Subcutaneous abdominal adipose tissue (tissue), 5 donors: ENCODE data around the gene MAPKAP1.

Experiments used
- H3K27ac ChIP-seq: one replicate; pipeline ENCODE4 v1.7.0; 2013; ENCODE audit warnings: low read depth, mild to moderate bottlenecking, inconsistent platforms, low read length, moderate library complexity
- H3K27me3 ChIP-seq, 5 donors: one replicate each; pipeline ENCODE4 v1.7.0; 2013; ENCODE audit warnings: low read length in 5 of 5, inconsistent platforms in 1 of 5; ENCODE audit not compliant: control insufficient read depth in 5 of 5, insufficient read depth in 4 of 5
- H3K36me3 ChIP-seq, 5 donors: one replicate each; pipeline ENCODE4 v1.7.0; 2013; ENCODE audit warnings: low read length in 5 of 5; ENCODE audit not compliant: control insufficient read depth in 5 of 5, insufficient read depth in 5 of 5
- H3K4me1 ChIP-seq, 5 donors: one replicate each; pipeline ENCODE4 v1.7.0; 2013; ENCODE audit warnings: low read length in 5 of 5, mild to moderate bottlenecking in 3 of 5, moderate library complexity in 1 of 5; ENCODE audit not compliant: control insufficient read depth in 5 of 5, insufficient read depth in 5 of 5
- H3K4me3 ChIP-seq, 5 donors: one replicate each; pipeline ENCODE4 v1.7.0; 2013; ENCODE audit warnings: low read length in 5 of 5, low read depth in 1 of 5
- H3K9ac ChIP-seq, 5 donors: one replicate each; pipeline ENCODE4 v1.7.0; 2013; ENCODE audit warnings: low read length in 5 of 5, mild to moderate bottlenecking in 4 of 5, moderate library complexity in 3 of 5
- H3K9me3 ChIP-seq, 5 donors: one replicate each; pipeline ENCODE4 v1.7.0; 2013; ENCODE audit warnings: low read length in 5 of 5; ENCODE audit not compliant: control insufficient read depth in 5 of 5
- donor health status: healthy.
- donor health status: healthy.
- donor health status: healthy.
- donor health status: healthy.
- donor health status: healthy.

Gene MAPKAP1

DNA sequence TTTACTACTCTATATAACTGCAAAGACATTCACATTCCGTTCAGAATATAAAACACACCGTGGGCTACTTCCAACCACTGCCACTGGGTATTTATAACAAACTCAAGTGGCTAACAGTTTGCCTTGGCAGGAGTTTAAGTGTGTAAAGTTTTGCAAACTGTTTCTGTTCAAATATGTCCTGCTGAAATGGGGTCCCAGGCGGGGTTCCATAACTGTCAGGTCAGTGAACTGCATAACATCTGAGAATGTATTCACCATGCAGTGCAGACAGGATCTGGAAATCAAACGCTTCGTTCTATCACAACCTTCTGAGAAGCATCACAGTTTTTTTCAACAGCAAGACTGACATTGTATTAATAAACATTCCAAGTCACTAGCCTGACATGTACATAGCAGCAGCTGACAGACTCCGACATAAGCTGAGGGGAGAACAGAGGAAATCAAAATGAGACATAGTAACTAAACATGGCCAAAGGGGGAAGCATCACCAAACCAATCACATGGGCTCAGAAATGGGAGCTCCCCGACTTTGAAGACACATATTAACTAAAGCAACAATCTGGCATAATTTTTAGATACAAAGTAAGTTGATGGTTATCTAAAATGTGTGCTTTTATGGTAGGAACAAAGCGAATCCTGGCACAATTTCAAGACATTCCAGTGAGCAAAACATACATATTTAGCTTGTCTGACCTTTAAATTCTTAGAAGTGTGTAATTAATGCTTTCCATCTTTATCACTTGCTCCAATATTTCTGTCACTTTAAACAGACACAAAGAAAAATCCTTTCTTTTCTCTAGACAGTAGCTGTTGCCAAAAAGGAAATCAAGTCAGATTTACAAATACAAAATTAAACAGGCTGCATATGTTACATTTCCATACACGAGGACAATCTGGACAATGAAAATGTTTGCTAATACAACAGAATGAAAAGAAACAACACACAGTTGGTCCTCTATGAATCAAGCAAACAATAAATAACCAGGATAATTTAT, 156.8 kb downstream of the MAPKAP1 start:
- Histone ChIP-seq H3K9ac (peak overlapping the region in 1 of 5 donors; percentile 32), H3K27me3 (no peaks in the 10 kb centered on the region), H3K9me3 (no peaks in the 10 kb centered on the region), H3K36me3 (peaks cover 0 to 8% (median 0%) of the 10 kb centered on the region in 5 donors), H3K4me3 (no peak overlapping the region), H3K4me1 (peaks cover 0 to 22% (median 19%) of the 10 kb centered on the region in 5 donors), H3K27ac (no peak overlapping the region)

DNA sequence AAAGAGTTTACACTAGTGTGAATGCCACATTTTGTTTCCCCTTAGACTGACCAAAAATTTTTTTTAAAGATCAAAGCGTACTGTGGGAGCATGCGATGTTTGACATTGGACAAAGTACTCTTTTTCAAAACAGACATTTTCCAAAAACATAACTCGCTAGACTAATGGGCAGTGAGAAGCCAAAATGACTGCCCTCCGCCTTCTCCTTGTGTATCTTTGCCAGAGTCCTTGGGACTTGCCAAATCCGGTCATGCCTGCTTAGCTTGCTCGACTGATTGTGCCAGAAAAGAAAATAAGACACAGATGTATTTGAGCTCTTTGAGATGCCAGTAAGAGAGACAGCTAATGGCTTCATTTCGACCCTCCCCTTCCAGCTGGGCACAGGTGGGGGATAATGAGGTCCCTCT, 157.5 kb downstream of the MAPKAP1 start:
- Histone ChIP-seq H3K27me3 (no peaks in the 10 kb centered on the region), H3K27ac (no peak overlapping the region), H3K9me3 (no peaks in the 10 kb centered on the region), H3K9ac (peak overlapping the region in 1 of 5 donors; percentile 32), H3K4me1 (peaks cover 0 to 29% (median 19%) of the 10 kb centered on the region in 5 donors), H3K36me3 (peaks cover 0 to 8% (median 0%) of the 10 kb centered on the region in 5 donors), H3K4me3 (peak overlapping the region in 1 of 5 donors; percentile 3)

DNA sequence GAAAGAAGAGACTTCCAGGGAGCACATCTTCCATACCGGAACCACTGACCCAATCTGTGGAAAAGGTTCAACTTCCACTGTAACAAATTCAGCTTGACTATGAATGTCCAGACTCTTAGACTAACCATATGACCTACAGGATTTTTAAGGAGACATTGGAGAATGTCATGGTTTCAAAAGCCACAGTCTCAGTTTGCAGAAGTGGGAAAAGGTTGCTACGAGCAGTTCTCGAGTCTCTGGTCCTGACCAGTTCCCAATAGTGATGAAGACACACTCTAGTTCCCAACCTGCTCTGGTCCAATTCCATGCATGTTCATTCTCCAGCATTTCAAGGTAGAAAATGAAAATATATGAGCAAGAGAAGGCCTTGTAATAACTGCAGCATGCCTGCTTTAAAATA, 158.0 kb downstream of the MAPKAP1 start:
- no peaks in the 10 kb centered on the region for H3K27me3 ChIP-seq
- peak overlapping the region in 1 of 5 donors; percentile 3 for H3K4me3 ChIP-seq
- no peak overlapping the region for H3K9ac ChIP-seq
- H3K4me1 ChIP-seq: peaks cover 0 to 31% (median 19%) of the 10 kb centered on the region in 5 donors
- peak overlapping the region; percentile 13 for H3K27ac ChIP-seq
- peaks cover 0 to 8% (median 0%) of the 10 kb centered on the region in 5 donors for H3K36me3 ChIP-seq
- H3K9me3 ChIP-seq: no peaks in the 10 kb centered on the region

DNA sequence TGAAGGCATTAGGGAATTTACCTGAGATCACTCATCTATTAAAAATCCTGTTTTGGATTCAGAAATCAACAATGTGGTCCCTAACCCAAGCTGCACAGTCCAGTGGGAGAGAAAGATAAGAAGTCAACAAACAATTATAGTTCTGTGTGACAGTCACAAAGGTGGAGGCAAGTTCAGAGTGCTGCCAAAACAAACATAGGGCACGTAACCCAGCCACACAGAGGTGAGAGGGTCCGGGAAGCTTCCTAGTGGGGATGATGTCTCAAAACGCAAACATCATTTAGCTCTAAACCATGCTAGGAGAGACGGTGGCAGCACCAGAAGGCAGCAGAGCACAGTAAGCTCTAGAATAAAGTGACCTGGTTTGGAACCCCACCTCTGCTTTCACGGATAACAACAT, 158.9 kb downstream of the MAPKAP1 start:
- no peaks in the 10 kb centered on the region for H3K27me3 ChIP-seq
- no peak overlapping the region for H3K9ac ChIP-seq
- peaks cover 0 to 8% (median 0%) of the 10 kb centered on the region in 5 donors for H3K36me3 ChIP-seq
- no peak overlapping the region for H3K27ac ChIP-seq
- peaks cover 0 to 31% (median 19%) of the 10 kb centered on the region in 5 donors for H3K4me1 ChIP-seq
- no peaks in the 10 kb centered on the region for H3K9me3 ChIP-seq
- no peak overlapping the region for H3K4me3 ChIP-seq

DNA sequence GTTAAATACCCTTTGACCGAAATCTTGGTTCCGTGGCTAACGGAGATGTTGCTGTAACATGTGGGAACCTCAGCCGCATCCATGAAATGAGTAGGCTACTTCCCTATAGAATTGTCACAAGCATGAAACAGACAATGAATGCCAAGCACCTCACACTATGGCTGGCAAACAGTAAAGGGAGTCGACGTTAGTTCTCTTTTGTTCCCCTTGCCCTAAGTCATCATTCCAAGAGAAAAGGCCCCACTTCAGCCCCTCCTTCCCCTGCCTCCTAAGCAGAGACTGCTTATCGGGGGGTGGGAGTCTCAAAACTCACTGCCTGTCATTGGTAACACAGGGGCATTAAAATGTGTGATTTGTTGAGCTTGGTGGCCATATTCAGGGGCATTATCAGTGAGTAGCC, 159.6 kb downstream of the MAPKAP1 start:
- H3K27me3 ChIP-seq: no peaks in the 10 kb centered on the region
- H3K9me3 ChIP-seq: no peaks in the 10 kb centered on the region
- peaks cover 0 to 8% (median 0%) of the 10 kb centered on the region in 5 donors for H3K36me3 ChIP-seq
- H3K9ac ChIP-seq: no peak overlapping the region
- H3K4me3 ChIP-seq: no peak overlapping the region
- no peak overlapping the region for H3K27ac ChIP-seq
- peaks cover 0 to 31% (median 19%) of the 10 kb centered on the region in 5 donors for H3K4me1 ChIP-seq

DNA sequence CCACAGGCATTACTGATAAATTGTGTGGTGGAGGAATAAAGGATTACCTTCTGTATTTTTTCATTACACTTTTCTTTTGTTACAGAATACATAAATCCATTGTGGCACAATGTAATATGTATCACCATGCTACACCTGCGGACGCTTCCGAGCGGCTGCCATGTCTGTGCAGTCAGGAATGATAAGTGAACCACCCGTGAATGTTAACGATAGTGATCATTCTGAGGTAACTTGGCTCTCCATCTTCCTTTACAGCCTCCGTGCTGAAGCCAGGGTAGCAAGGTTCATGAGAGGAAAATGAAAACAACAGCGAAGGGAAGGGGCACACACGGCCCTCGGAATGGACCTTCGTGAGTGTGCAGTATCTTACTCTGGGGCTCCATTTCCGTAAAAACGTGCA, 161.2 kb downstream of the MAPKAP1 start:
- no peak overlapping the region for H3K27ac ChIP-seq

DNA sequence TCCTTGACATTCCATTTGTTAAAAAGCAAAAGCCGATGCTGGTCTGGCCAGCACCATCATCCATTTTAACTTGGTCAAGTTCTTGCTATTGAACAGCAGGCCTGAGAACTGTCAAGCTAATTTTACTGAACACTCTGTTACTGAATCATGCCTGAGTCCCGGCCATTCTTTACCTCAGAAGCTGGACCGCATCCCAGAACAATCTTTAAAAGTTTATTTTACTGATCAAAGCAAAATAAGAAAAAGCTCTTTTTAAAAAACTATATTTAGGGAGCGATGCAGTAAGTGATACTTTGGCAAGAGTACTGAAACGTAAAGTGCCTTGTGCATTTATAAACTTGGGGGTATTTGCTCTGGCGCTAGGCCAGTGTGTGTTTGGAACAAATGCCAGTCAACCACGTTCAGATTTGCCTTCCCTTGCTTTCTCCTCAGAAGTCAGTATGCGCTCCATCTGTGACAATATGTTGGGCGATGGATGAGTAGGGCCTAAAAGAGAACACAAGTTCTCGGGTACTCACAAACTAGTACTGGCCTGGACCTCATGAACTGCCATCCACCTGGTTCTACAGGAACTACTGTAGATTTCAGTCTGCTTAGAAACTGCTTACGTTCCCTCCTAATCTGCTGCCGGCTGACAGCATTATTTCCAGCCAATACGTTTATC, 161.9 kb downstream of the MAPKAP1 start:
- H3K4me3 ChIP-seq: no peak overlapping the region

More for the DNA sequence above, 161.2 kb downstream of the MAPKAP1 start:
- Histone ChIP-seq H3K36me3 (peaks cover 0 to 12% (median 0%) of the 10 kb centered on the region in 5 donors), H3K4me3 (no peak overlapping the region), H3K9ac (no peak overlapping the region), H3K4me1 (peaks cover 0 to 31% (median 19%) of the 10 kb centered on the region in 5 donors), H3K27me3 (no peaks in the 10 kb centered on the region), H3K9me3 (no peaks in the 10 kb centered on the region)

DNA sequence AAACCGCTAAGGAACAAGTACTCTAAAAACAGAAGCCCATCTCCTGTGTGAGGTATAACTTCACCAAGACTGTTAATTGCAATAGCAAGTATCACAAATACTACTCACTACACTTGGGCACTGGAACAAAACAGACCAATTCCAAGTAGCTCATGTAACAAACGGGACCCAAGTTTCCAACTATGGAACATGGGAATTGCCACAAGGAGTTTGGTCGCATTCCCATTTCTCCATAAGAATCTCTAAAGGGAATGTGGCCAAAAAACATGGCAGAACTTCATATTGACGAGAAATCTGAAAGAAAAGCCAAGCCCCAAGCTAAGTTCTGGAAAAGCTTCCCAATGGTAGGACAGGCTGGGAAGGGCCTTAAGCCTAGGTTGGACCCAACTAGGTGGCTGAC, 162.5 kb downstream of the MAPKAP1 start:
- no peak overlapping the region for H3K9ac ChIP-seq
- H3K4me3 ChIP-seq: no peak overlapping the region
- peaks cover 0 to 16% (median 0%) of the 10 kb centered on the region in 5 donors for H3K36me3 ChIP-seq
- H3K4me1 ChIP-seq: peaks cover 0 to 24% (median 8%) of the 10 kb centered on the region in 5 donors
- H3K27me3 ChIP-seq: no peaks in the 10 kb centered on the region
- no peak overlapping the region for H3K27ac ChIP-seq
- H3K9me3 ChIP-seq: no peaks in the 10 kb centered on the region

More for the DNA sequence above, 161.9 kb downstream of the MAPKAP1 start:
- no peak overlapping the region for H3K9ac ChIP-seq
- H3K27ac ChIP-seq: no peak overlapping the region
- H3K4me1 ChIP-seq: peaks cover 0 to 30% (median 14%) of the 10 kb centered on the region in 5 donors
- no peaks in the 10 kb centered on the region for H3K9me3 ChIP-seq
- H3K36me3 ChIP-seq: peaks cover 0 to 16% (median 0%) of the 10 kb centered on the region in 5 donors
- no peaks in the 10 kb centered on the region for H3K27me3 ChIP-seq

DNA sequence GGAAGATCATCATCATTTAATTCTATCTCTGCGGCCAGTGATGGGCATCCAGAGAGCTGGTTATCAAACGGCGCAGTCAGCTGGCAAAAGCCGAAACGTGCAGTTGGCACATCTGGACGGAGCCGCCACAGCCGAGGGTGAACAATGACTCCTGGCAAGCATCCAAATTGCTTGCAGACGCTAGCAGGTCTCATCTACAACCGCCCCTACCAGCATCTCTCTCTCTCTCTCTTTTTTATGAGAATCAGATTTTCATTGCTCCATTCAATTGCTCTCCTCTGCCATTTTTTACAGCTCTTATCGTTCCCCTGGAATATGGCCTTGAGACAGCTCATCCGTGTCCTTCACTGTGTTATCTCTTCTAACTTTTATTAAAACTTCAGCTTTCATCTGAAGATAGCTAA, 165.2 kb downstream of the MAPKAP1 start:
- Histone ChIP-seq H3K27me3 (no peaks in the 10 kb centered on the region), H3K9ac (no peak overlapping the region), H3K4me3 (no peak overlapping the region), H3K27ac (no peak overlapping the region), H3K36me3 (peaks cover 0 to 16% (median 0%) of the 10 kb centered on the region in 5 donors), H3K9me3 (no peaks in the 10 kb centered on the region), H3K4me1 (peaks cover 0 to 33% (median 15%) of the 10 kb centered on the region in 5 donors)
